IMR-90 (cell line): ENCODE data around the gene NT5DC1.

Source experiments
- MAZ ChIP-seq: IDR thresholded peaks from 2 replicates; pipeline ENCODE4 v1.6.1; 2012; ENCODE audit warnings: low read depth, mild to moderate bottlenecking, low read length, improper control_type of control experiment, moderate library complexity, borderline replicate concordance
- TF ChIP-seq, protein P1 (sequence below): conservative IDR thresholded peaks from 2 replicates; pipeline ENCODE4 v1.5.1; 2012; ENCODE audit warnings: mild to moderate bottlenecking, low read depth, low read length, improper control_type of control experiment

DNA sequence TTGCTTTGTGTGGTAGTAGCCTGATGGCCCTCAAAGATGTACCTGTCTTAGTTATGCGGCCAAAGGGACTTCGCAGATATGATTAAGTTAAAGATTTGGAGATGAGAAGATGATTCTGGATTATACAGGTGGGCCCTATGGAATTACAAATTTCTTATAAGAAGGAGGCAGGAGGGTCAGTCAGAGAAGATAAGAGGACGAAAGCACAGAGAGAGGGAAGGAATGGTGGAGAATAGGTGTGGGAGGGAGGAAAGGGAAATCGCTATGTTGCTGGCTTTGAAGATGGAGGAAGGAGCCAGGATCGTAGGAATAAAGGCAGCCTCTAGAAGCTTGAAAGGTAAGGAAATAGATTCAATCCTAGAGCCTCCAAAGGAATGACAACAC lies 180.3 kb downstream of the NT5DC1 start:
- TF ChIP-seq, protein P1, sequence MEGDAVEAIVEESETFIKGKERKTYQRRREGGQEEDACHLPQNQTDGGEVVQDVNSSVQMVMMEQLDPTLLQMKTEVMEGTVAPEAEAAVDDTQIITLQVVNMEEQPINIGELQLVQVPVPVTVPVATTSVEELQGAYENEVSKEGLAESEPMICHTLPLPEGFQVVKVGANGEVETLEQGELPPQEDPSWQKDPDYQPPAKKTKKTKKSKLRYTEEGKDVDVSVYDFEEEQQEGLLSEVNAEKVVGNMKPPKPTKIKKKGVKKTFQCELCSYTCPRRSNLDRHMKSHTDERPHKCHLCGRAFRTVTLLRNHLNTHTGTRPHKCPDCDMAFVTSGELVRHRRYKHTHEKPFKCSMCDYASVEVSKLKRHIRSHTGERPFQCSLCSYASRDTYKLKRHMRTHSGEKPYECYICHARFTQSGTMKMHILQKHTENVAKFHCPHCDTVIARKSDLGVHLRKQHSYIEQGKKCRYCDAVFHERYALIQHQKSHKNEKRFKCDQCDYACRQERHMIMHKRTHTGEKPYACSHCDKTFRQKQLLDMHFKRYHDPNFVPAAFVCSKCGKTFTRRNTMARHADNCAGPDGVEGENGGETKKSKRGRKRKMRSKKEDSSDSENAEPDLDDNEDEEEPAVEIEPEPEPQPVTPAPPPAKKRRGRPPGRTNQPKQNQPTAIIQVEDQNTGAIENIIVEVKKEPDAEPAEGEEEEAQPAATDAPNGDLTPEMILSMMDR, result no peak
- no peak for TF ChIP-seq MAZ
